ENCODE results near the gene FBXL19.
A peak's percentile ranks its signal among the peaks of the same experiment; 100 is the strongest.

The FBXL19 gene

DNA sequence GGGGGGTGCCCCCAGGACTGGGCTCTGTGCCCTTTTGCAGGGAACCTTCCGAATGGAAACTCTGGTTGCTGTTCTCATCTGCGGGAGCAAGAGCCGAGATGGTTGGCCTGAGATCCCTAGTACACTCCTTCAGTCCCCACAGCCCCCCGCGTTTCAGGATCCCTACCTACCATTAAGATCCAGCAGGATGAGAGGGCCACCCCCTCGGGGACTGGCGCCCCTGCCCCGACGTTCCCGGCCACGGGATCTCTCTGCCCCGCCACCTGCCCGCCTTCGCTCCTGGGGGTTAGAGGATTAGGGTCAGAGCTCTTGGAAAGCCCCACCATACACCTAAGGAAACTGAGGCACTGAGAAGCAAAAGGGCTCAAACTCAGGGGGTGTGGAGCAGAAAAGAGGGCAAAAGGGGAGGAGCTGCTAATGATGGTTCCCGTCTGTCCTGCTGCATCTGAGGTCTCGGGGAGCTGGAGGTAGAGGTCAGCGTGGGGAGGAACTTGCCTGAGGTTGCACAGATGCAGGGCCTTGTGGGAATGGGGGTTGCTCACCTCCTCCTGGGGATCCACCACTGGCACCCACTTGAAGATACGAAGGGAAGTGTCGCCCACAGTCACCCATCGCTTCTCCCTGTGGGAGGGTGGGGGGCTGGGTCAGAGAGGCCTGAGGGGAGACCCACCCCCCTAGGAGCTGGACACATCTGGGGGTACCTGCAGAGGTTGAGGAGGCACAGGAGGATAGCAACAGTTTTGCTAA, 30.5 kb upstream of the FBXL19 start:
- H3K4me3 ChIP-seq (ENCODE audit: low read depth, low read length), result peak overlapping the region; percentile 86
- TF ChIP-seq, protein P1, sequence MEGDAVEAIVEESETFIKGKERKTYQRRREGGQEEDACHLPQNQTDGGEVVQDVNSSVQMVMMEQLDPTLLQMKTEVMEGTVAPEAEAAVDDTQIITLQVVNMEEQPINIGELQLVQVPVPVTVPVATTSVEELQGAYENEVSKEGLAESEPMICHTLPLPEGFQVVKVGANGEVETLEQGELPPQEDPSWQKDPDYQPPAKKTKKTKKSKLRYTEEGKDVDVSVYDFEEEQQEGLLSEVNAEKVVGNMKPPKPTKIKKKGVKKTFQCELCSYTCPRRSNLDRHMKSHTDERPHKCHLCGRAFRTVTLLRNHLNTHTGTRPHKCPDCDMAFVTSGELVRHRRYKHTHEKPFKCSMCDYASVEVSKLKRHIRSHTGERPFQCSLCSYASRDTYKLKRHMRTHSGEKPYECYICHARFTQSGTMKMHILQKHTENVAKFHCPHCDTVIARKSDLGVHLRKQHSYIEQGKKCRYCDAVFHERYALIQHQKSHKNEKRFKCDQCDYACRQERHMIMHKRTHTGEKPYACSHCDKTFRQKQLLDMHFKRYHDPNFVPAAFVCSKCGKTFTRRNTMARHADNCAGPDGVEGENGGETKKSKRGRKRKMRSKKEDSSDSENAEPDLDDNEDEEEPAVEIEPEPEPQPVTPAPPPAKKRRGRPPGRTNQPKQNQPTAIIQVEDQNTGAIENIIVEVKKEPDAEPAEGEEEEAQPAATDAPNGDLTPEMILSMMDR (IDR thresholded peaks at IDR 0.05; ENCODE audit: low read depth, low read length), result no peak

DNA sequence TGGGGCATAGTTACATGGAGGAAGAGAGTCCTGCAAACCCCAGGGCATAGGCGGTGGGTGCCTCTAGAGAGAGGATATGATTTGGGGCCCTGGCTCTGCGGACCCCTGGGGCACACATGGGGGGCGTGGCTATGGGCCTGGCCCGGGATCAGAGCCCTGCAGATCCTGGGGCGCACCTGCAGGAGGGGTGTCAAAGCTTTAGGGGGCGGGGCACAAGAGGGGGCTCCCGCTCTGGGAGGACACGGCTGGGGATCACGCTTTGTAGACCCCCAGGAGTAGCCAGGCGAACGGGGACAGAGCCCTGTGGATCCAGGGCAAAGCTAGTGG, 30.0 kb upstream of the FBXL19 start:
- H3K4me3 ChIP-seq (ENCODE audit: low read depth, low read length), result peak overlapping the region; percentile 86
- TF ChIP-seq, protein P1 (IDR thresholded peaks at IDR 0.05; ENCODE audit: low read depth, low read length), result no peak

DNA sequence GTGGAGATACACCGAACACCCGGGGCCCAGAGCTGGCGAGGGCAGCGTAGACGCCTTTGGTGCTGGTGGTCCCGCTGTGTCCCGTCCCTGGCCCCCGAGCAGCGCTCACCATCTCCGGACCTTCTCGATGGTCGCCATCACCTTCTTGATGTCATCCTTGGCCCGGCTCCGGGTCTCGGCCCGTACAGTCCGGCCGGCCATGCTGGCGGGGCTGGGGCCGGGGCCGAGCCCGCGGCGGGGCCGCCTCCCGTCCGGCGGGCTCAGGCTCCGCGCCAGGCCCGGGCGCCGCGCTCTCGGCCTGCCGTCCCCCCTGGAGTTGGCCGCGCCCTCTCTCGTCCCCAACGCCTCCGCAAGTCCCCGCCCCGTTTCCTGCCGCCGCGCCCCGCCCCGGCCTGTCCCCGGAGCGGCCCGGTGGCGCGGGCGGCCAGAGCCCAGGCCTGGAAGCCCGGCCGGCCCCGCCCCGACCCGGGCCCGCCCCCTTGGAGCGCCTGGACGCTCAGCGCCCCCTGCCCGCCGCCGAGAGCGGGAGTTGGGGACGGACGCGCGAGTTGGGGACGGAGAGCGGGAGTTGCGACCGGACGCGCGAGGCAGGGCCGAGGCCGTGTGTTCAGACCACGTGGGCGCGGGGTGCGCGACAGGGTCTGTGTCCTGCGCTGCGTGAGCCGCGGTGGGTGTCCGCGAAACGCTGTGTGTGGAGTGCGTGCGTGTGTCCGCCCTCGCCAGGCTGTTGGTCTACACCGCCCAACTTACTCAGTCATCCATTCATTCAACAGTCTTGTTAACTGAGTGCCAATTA, 29.4 kb upstream of the FBXL19 start, which contains the start of gene BCL7C:
Gene BCL7C, minus strand, starts transcription at position 334 of the 796 bp plus-strand sequence. Its CDS starts 133 bp downstream, at position 201.
- H3K4me3 ChIP-seq (ENCODE audit: low read depth, low read length), result peak within 1 kb of the TSS; percentile 86
- TF ChIP-seq, protein P1 (IDR thresholded peaks at IDR 0.05; ENCODE audit: low read depth, low read length), result peak; percentile 30; the same call in 1 of the 2 replicates

DNA sequence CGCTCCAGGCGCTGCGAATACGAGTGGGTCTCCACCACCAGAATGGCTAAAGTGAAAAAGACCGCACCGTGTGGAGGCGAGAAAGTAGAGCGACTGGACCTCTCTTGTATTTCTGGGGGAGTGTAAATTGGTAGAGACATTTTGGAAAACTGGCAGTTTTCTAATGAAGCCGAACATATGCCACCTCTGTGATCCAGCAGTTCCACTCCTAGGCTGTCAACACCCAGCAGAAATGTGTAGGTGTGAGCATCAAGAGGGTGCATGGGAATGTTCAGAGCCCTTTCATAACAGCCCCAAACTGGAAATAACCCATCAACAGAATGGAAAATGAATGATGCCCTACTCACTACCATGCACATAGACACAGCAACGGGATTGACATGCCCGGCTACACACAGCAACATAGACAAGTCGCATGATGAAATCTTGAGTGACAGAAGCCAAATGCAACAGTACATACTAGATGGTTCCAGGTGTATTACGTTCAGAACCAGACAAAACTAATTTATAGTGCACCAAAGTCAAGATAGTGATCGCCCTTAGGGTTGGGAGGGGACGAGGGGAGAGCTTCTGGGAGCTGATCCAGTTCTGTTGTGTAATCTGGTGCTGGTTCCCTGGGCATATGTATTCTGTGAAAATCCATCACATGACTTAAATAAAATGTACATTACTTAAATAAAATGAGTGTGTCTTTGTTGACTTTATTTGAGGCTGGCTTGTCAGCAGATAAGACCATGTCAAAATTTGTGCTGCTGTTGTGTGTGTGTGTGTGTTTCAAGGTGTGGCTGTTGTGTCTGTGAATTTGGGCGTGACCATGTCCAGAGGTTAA, 28.6 kb upstream of the FBXL19 start:
- TF ChIP-seq, protein P1 (IDR thresholded peaks at IDR 0.05; ENCODE audit: low read depth, low read length), result no peak
- peak overlapping the region; percentile 37 for H3K4me3 ChIP-seq (ENCODE audit: low read depth, low read length)

DNA sequence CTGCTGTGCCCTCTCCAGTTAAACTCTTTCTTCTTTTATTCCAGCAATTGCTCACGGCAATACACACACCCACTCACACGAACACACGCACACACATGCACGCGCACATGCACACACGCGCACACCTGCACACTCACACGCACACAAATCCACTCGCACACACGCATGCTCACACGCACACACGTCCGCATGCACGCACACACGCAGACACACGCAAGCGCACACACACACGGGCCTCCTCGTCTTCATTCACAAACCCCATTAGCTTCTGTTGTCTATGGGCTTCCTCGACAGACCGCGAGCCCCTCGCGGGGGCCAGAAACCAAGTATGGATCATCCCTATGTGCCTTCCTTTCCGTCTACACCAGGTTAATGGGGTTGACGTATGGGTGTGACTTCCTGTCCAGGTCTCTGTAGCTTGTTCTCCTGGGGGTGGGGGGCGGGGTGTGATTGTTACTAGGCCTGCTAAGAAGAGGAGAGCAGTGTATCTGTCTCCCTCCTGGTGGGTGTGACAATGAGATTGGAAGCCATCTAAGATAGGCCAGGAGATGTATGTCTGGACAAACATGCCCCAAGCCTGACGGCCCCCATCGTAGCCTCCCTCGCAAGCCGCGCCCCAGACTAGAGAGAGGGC, 27.6 kb upstream of the FBXL19 start:
- TF ChIP-seq, protein P1 (IDR thresholded peaks at IDR 0.05; ENCODE audit: low read depth, low read length), result no peak
- peak overlapping the region; percentile 73 for H3K4me3 ChIP-seq (ENCODE audit: low read depth, low read length)

DNA sequence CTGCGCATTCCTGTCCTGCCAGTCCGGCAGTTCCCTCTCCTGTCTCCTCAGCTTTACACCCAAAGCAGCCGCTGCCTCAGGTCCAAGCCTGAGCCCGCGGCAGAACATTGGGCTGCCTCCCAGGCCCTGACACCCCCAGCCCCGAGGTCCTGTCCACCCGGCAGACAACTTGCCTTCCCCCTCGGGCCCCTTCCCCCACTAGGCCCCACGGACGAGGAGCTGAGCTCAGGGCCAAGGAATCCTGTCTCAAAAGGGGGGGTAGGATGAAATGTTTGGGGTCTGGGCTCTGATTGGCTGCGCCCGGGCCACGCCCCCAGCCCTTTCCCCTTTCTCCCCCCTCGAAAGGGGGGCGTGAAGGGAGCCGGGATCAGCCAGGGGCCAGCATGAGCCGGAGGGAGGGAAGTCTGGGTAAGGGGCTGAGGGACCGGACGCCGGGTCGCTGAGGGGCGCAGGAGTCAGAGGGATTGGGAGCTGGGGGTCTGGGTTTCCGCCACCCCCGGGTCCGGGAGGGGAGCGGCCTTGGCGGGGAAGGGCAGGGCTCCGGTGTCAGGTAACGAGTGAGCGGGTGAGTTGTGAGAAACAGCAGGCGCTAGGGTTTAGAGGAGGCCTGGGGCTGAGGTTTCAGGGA, 27.0 kb upstream of the FBXL19 start, which contains the start of gene CTF1:
Gene CTF1, plus strand, starts transcription at position 354 of the 628 bp plus-strand sequence. Its CDS starts 30 bp downstream, at position 384.
- peak within 1 kb of the TSS; percentile 73 for H3K4me3 ChIP-seq (ENCODE audit: low read depth, low read length)
- TF ChIP-seq, protein P1 (IDR thresholded peaks at IDR 0.05; ENCODE audit: low read depth, low read length), result no peak

All from WI38 (cell line).